Measurements from ENCODE around the gene EPS8L2.
"Not testable (repeated sequence)": the region's sequence is repeated elsewhere in the genome, so short reads cannot be mapped to it uniquely, and the experiment has no call there.

EPS8L2 gene

GRCh38 chr11:679271-680207, 26.5 kb upstream of the EPS8L2 start:
- no peaks in the 10 kb centered on the region for H3K4me1 ChIP-seq (ENCODE audit: insufficient read depth, low read length)
- H3K9me3 ChIP-seq (ENCODE audit: control insufficient read depth, insufficient read depth, low read length) = no peaks in the 10 kb centered on the region
- H3K9ac ChIP-seq (ENCODE audit: low read depth, low read length) = no peak overlapping the region
- H3K36me3 ChIP-seq (ENCODE audit: insufficient read depth, low read length) = peaks cover 34% of the 10 kb centered on the region

- Histone ChIP-seq H3K4me1 (ENCODE audit: insufficient read depth, low read length) (no peaks in the 10 kb centered on the region), H3K9ac (ENCODE audit: low read depth, low read length) (no peak overlapping the region), H3K36me3 (ENCODE audit: insufficient read depth, low read length) (peaks cover 37% of the 10 kb centered on the region), H3K9me3 (ENCODE audit: control insufficient read depth, insufficient read depth, low read length) (no peaks in the 10 kb centered on the region)
Measured at GRCh38 chr11:680476-680875, 25.6 kb upstream of the EPS8L2 start.

- Histone ChIP-seq H3K36me3 (ENCODE audit: insufficient read depth, low read length) (peaks cover 39% of the 10 kb centered on the region), H3K4me1 (ENCODE audit: insufficient read depth, low read length) (no peaks in the 10 kb centered on the region), H3K9me3 (ENCODE audit: control insufficient read depth, insufficient read depth, low read length) (no peaks in the 10 kb centered on the region), H3K9ac (ENCODE audit: low read depth, low read length) (no peak overlapping the region)
Measured at GRCh38 chr11:680970-681369, 25.1 kb upstream of the EPS8L2 start.

GRCh38 chr11:686451-687243, 19.4 kb upstream of the EPS8L2 start:
- H3K36me3 ChIP-seq (ENCODE audit: insufficient read depth, low read length) = peaks cover 28% of the 10 kb centered on the region; the same call in 1 of the 2 replicates
- no peaks in the 10 kb centered on the region for H3K9me3 ChIP-seq (ENCODE audit: control insufficient read depth, insufficient read depth, low read length)
- peaks cover 4% of the 10 kb centered on the region; the same call in 1 of the 2 replicates for H3K4me1 ChIP-seq (ENCODE audit: insufficient read depth, low read length)
- H3K9ac ChIP-seq (ENCODE audit: low read depth, low read length) = no peak overlapping the region

- peaks cover 4% of the 10 kb centered on the region; the same call in 1 of the 2 replicates for H3K4me1 ChIP-seq (ENCODE audit: insufficient read depth, low read length)
- peaks cover 24% of the 10 kb centered on the region; the same call in 1 of the 2 replicates for H3K36me3 ChIP-seq (ENCODE audit: insufficient read depth, low read length)
- H3K9me3 ChIP-seq (ENCODE audit: control insufficient read depth, insufficient read depth, low read length) = no peaks in the 10 kb centered on the region
- no peak overlapping the region for H3K9ac ChIP-seq (ENCODE audit: low read depth, low read length)
Measured at GRCh38 chr11:687751-688150, 18.3 kb upstream of the EPS8L2 start.

GRCh38 chr11:688681-689080, 17.4 kb upstream of the EPS8L2 start:
- Histone ChIP-seq H3K9ac (ENCODE audit: low read depth, low read length) (no peak overlapping the region), H3K4me1 (ENCODE audit: insufficient read depth, low read length) (peaks cover 8% of the 10 kb centered on the region; the same call in 1 of the 2 replicates), H3K36me3 (ENCODE audit: insufficient read depth, low read length) (peaks cover 17% of the 10 kb centered on the region; the same call in 1 of the 2 replicates)

GRCh38 chr11:689625-690024, 16.4 kb upstream of the EPS8L2 start:
- H3K9me3 ChIP-seq (ENCODE audit: control insufficient read depth, insufficient read depth, low read length) = no peaks in the 10 kb centered on the region
- no peak overlapping the region for H3K9ac ChIP-seq (ENCODE audit: low read depth, low read length)
- H3K36me3 ChIP-seq (ENCODE audit: insufficient read depth, low read length) = peaks cover 11% of the 10 kb centered on the region; the same call in 1 of the 2 replicates
- H3K4me1 ChIP-seq (ENCODE audit: insufficient read depth, low read length) = peaks cover 13% of the 10 kb centered on the region; the same call in 1 of the 2 replicates

More at GRCh38 chr11:688681-689080, 17.4 kb upstream of the EPS8L2 start:
- H3K9me3 ChIP-seq (ENCODE audit: control insufficient read depth, insufficient read depth, low read length) = no peaks in the 10 kb centered on the region

- peaks cover 13% of the 10 kb centered on the region; the same call in 1 of the 2 replicates for H3K4me1 ChIP-seq (ENCODE audit: insufficient read depth, low read length)
- not testable (repeated sequence) for H3K36me3 ChIP-seq (ENCODE audit: insufficient read depth, low read length); H3K9ac ChIP-seq (ENCODE audit: low read depth, low read length)
Measured at GRCh38 chr11:690244-690643, 15.8 kb upstream of the EPS8L2 start.

GRCh38 chr11:690738-691633, 15.0 kb upstream of the EPS8L2 start:
- Histone ChIP-seq H3K9ac (ENCODE audit: low read depth, low read length) (no peak overlapping the region), H3K9me3 (ENCODE audit: control insufficient read depth, insufficient read depth, low read length) (no peaks in the 10 kb centered on the region), H3K4me1 (ENCODE audit: insufficient read depth, low read length) (peaks cover 13% of the 10 kb centered on the region; the same call in 1 of the 2 replicates), H3K36me3 (ENCODE audit: insufficient read depth, low read length) (peaks cover 6% of the 10 kb centered on the region; the same call in 1 of the 2 replicates)

More at GRCh38 chr11:690244-690643, 15.8 kb upstream of the EPS8L2 start:
- H3K9me3 ChIP-seq (ENCODE audit: control insufficient read depth, insufficient read depth, low read length) = not testable (repeated sequence)

GRCh38 chr11:691710-692590, 14.1 kb upstream of the EPS8L2 start:
- no peak overlapping the region for H3K9ac ChIP-seq (ENCODE audit: low read depth, low read length)
- no peaks in the 10 kb centered on the region; the same call in 1 of the 2 replicates for H3K36me3 ChIP-seq (ENCODE audit: insufficient read depth, low read length)
- no peaks in the 10 kb centered on the region for H3K9me3 ChIP-seq (ENCODE audit: control insufficient read depth, insufficient read depth, low read length)
- peaks cover 13% of the 10 kb centered on the region; the same call in 1 of the 2 replicates for H3K4me1 ChIP-seq (ENCODE audit: insufficient read depth, low read length)

- Histone ChIP-seq H3K4me1 (ENCODE audit: insufficient read depth, low read length) (peaks cover 23% of the 10 kb centered on the region), H3K9me3 (ENCODE audit: control insufficient read depth, insufficient read depth, low read length) (no peaks in the 10 kb centered on the region), H3K9ac (ENCODE audit: low read depth, low read length) (no peak overlapping the region; the same call in 1 of the 2 replicates), H3K36me3 (ENCODE audit: insufficient read depth, low read length) (no peaks in the 10 kb centered on the region; the same call in 1 of the 2 replicates)
Measured at GRCh38 chr11:692824-693414, 13.1 kb upstream of the EPS8L2 start.

- 0 out of 2 replicates have a peak overlapping the region, but pooled peaks have one; percentile 11 for H3K9ac ChIP-seq (ENCODE audit: low read depth, low read length)
- H3K4me1 ChIP-seq (ENCODE audit: insufficient read depth, low read length) = peaks cover 28% of the 10 kb centered on the region
- H3K9me3 ChIP-seq (ENCODE audit: control insufficient read depth, insufficient read depth, low read length) = no peaks in the 10 kb centered on the region
- H3K36me3 ChIP-seq (ENCODE audit: insufficient read depth, low read length) = no peaks in the 10 kb centered on the region
Measured at GRCh38 chr11:693415-693831, 12.6 kb upstream of the EPS8L2 start.
